ENCODE data around the gene IRF6. TPM values are rescaled to one million over a fixed set of nuclear protein-coding genes. Genes with fewer than 3 reads are reported as not detected.

Gene IRF6
- total and polyA plus RNA-seq, 2 donors, result 22.8 to 39.9 TPM

DNA sequence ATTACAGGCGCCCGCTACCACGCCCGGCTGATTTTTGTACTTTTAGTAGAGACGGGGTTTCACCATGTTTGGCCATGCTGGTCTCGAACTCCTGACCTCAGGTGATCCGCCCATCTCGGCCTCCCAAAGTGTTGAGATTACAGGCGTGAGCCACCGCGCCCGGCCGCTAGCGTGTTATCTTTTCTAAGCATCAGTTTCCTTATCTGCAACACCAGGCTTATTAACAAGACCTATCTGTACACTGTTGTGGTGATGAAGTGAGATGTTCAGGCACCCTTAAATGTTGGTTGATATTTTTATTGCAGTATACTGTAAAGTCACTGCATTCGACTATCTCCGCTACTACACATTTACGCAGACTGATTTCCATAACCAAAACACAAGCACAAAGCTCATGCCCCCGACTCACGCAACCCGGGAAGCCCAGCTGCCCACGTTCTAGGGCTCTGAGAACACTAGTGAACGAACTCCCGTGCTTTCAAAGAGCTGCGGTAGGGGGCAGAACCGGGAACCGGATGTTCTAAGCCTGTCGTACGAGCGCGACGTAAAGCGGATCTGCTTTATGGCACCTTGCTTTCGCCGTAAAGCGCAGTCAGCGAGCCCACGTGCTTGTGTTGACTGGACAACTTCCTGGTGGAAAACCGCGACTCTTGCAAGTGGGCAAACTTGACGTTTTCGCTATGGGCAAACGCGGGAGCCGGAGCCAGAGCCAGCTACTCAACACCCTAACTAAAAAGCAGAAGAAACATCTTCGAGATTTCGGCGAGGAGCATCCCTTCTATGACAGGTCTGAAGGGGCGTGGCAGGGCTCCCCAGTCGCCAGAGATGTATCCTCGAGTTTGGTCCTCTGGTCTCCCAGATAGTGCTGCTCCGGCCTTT is 21.7 kb upstream of the IRF6 start, which contains the start of gene UTP25:
Gene UTP25 (plus strand): TSS at position 589 of the 879 bp plus-strand sequence. CDS start 92 bp downstream, at position 681.
- WGBS, result 17% methylated on average over 51 of the region's 51 CpGs
- DNase-seq (ENCODE audit: low read depth in 6 of 9, low spot score in 9 of 9), result peak; percentile 89 to 98 (median 93)
- Histone ChIP-seq H3K9me3 (ENCODE audit: control insufficient read depth in 2 of 2, insufficient read depth in 1 of 2, low read length in 1 of 2) (no peaks in the 10 kb centered on the region), H3K27me3 (ENCODE audit: control insufficient read depth in 2 of 2, insufficient read depth in 1 of 2, low read length in 1 of 2) (peaks cover 0 to under 1% of the 10 kb centered on the region in 2 donors), H3K27ac (ENCODE audit: low read depth in 1 of 2, low read length in 1 of 2) (peak within 1 kb of the TSS in 1 of 2 donors; percentile 66), H3K36me3 (ENCODE audit: control insufficient read depth in 2 of 2, insufficient read depth in 2 of 2, low read length in 1 of 2) (peaks cover 0 to 5% of the 10 kb centered on the region in 2 donors), H3K4me1 (ENCODE audit: control insufficient read depth in 2 of 2, insufficient read depth in 2 of 2, low read length in 2 of 2) (no peaks in the 10 kb centered on the region), H3K4me3 (ENCODE audit: low read length in 2 of 2) (peak within 1 kb of the TSS; percentile 67 to 79)

DNA sequence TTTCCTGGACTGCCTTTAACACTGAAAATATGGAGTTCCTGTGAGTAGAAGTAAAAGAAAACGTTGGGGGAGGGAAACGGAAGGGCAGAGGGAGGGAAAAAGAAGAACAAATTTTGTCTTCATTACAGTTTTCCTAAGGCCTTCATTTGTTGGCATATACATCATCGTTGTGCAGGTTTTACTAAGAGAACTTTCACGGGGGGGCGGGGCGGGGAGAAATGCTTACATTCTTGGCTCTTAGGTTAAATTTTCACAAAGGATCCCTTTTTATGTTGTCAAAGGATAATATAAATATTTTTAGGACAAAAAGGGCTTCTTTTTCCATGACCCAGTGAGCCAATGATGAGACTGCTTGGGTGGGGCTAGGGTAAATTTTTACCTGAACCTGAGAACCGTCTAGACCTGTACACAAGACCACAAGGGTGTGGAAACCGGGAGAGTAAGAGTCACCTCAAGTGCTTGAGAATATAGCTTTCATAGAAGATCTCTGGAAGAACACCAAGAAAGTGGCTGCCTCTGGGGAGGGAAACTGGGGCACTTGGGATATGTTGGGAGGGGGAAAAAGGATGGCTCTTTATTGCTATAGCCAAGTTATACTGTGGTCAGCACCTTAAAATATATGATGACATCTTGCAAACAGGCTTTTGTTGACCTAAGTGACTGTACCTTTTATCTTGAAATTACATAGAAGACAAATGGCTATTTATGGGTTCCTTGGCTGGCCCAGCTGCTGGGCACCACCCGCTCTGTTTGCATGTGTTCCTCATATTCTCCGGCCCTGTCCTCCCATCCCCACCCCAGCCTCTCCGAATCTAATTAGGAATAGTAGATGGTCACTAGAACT is 19.9 kb upstream of the IRF6 start:
- Histone ChIP-seq H3K4me3 (ENCODE audit: low read length in 2 of 2) (no peak overlapping the region), H3K27me3 (ENCODE audit: control insufficient read depth in 2 of 2, insufficient read depth in 1 of 2, low read length in 1 of 2) (peaks cover 0 to 8% of the 10 kb centered on the region in 2 donors), H3K4me1 (ENCODE audit: control insufficient read depth in 2 of 2, insufficient read depth in 2 of 2, low read length in 2 of 2) (no peaks in the 10 kb centered on the region), H3K9me3 (ENCODE audit: control insufficient read depth in 2 of 2, insufficient read depth in 1 of 2, low read length in 1 of 2) (no peaks in the 10 kb centered on the region), H3K27ac (ENCODE audit: low read depth in 1 of 2, low read length in 1 of 2) (no peak overlapping the region), H3K36me3 (ENCODE audit: control insufficient read depth in 2 of 2, insufficient read depth in 2 of 2, low read length in 1 of 2) (no peaks in the 10 kb centered on the region)
- WGBS, result 88% methylated on average over 11 of the region's 11 CpGs
- DNase-seq (ENCODE audit: low read depth in 6 of 9, low spot score in 9 of 9), result no peak

- WGBS, result 50% methylated on average over 12 of the region's 12 CpGs
- H3K4me1 ChIP-seq (ENCODE audit: control insufficient read depth in 2 of 2, insufficient read depth in 2 of 2, low read length in 2 of 2), result no peaks in the 10 kb centered on the region
- peak in 6 of 9 donors; percentile 30 to 71 (median 51) for DNase-seq (ENCODE audit: low read depth in 6 of 9, low spot score in 9 of 9)
- H3K4me3 ChIP-seq (ENCODE audit: low read length in 2 of 2), result no peak overlapping the region
- no peak overlapping the region for H3K27ac ChIP-seq (ENCODE audit: low read depth in 1 of 2, low read length in 1 of 2)
- H3K9me3 ChIP-seq (ENCODE audit: control insufficient read depth in 2 of 2, insufficient read depth in 1 of 2, low read length in 1 of 2), result no peaks in the 10 kb centered on the region
- peaks cover 0 to 11% of the 10 kb centered on the region in 2 donors for H3K27me3 ChIP-seq (ENCODE audit: control insufficient read depth in 2 of 2, insufficient read depth in 1 of 2, low read length in 1 of 2)
- no peaks in the 10 kb centered on the region for H3K36me3 ChIP-seq (ENCODE audit: control insufficient read depth in 2 of 2, insufficient read depth in 2 of 2, low read length in 1 of 2)
Measured at GRCh38 chr1:209823143-209824041, 17.4 kb upstream of the IRF6 start.

DNA sequence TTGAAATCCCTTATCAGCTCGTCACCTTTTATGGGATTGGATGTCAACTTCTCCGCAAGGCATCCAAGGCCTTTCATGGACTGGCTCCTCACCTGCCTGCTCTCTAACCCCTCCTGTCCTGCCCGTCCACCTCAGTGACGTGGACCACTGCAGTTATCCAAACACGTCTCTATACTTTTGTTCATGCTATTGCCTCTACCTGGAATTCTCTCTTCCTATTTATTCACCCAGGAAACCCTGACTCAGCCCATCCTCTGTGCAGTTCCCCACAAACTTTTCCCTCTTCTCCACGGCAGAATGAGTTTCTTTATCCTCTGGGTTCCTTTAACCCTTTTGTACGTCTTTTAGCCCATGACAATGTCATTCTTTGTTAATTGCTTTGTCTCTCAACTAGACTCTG is 16.8 kb upstream of the IRF6 start:
- WGBS, result 82% methylated on average over 7 of the region's 7 CpGs
- Histone ChIP-seq H3K36me3 (ENCODE audit: control insufficient read depth in 2 of 2, insufficient read depth in 2 of 2, low read length in 1 of 2) (no peaks in the 10 kb centered on the region), H3K27ac (ENCODE audit: low read depth in 1 of 2, low read length in 1 of 2) (no peak overlapping the region), H3K27me3 (ENCODE audit: control insufficient read depth in 2 of 2, insufficient read depth in 1 of 2, low read length in 1 of 2) (peaks cover 0 to 11% of the 10 kb centered on the region in 2 donors), H3K4me3 (ENCODE audit: low read length in 2 of 2) (no peak overlapping the region), H3K4me1 (ENCODE audit: control insufficient read depth in 2 of 2, insufficient read depth in 2 of 2, low read length in 2 of 2) (peaks cover 0 to 2% of the 10 kb centered on the region in 2 donors), H3K9me3 (ENCODE audit: control insufficient read depth in 2 of 2, insufficient read depth in 1 of 2, low read length in 1 of 2) (no peaks in the 10 kb centered on the region)
- no peak for DNase-seq (ENCODE audit: low read depth in 6 of 9, low spot score in 9 of 9)

DNA sequence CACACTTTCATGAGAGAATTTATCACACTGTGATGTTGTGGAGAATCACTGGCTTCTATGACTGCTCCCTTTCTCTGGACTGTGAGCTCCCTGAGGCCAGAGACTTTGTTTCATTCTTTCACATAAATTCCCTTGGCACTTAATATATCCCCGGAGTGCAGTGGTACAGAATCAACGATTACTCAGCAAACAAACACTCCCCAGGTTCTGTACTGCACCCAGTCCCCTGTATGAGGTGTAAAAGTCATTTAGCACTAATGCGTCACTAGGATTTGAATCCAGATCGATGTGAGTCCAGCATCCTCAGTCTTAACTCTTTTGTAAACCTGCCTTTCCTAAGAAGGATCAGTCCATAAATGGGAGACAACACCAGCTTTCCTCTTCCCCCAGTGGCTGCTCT is 15.0 kb upstream of the IRF6 start:
- no peak overlapping the region for H3K27ac ChIP-seq (ENCODE audit: low read depth in 1 of 2, low read length in 1 of 2)
- WGBS, result 82% methylated on average over 4 of the region's 4 CpGs

DNA sequence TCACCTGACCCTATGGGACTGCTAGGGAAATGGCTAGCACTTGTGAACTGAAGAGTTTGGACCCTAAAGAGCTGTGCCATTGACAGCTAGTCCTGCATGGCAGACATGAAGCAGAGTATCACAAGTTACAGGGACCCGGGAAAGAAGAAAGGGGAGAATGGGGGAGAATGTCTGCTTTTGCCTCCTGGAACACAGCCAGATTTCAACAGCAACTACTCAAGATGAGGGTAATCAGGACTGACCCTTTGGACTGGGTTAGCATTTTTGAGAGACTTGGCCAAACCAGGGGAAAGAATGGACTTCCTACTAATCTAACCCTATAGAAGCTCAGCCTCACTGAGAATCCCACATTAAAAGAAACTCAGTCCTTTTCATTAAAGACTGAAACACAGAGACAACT is 13.1 kb upstream of the IRF6 start:
- WGBS, result 38% methylated on average over 1 of the region's 1 CpG
- no peaks in the 10 kb centered on the region for H3K36me3 ChIP-seq (ENCODE audit: control insufficient read depth in 2 of 2, insufficient read depth in 2 of 2, low read length in 1 of 2)
- H3K27me3 ChIP-seq (ENCODE audit: control insufficient read depth in 2 of 2, insufficient read depth in 1 of 2, low read length in 1 of 2), result peaks cover 0 to 14% of the 10 kb centered on the region in 2 donors
- H3K4me3 ChIP-seq (ENCODE audit: low read length in 2 of 2), result no peak overlapping the region
- no peaks in the 10 kb centered on the region for H3K9me3 ChIP-seq (ENCODE audit: control insufficient read depth in 2 of 2, insufficient read depth in 1 of 2, low read length in 1 of 2)
- peaks cover 5 to 16% of the 10 kb centered on the region in 2 donors for H3K4me1 ChIP-seq (ENCODE audit: control insufficient read depth in 2 of 2, insufficient read depth in 2 of 2, low read length in 2 of 2)
- no peak overlapping the region for H3K27ac ChIP-seq (ENCODE audit: low read depth in 1 of 2, low read length in 1 of 2)
- no peak for DNase-seq (ENCODE audit: low read depth in 6 of 9, low spot score in 9 of 9)

More for the DNA sequence above, 15.0 kb upstream of the IRF6 start:
- Histone ChIP-seq H3K4me3 (ENCODE audit: low read length in 2 of 2) (no peak overlapping the region), H3K9me3 (ENCODE audit: control insufficient read depth in 2 of 2, insufficient read depth in 1 of 2, low read length in 1 of 2) (no peaks in the 10 kb centered on the region), H3K36me3 (ENCODE audit: control insufficient read depth in 2 of 2, insufficient read depth in 2 of 2, low read length in 1 of 2) (no peaks in the 10 kb centered on the region), H3K4me1 (ENCODE audit: control insufficient read depth in 2 of 2, insufficient read depth in 2 of 2, low read length in 2 of 2) (peaks cover 5 to 11% of the 10 kb centered on the region in 2 donors), H3K27me3 (ENCODE audit: control insufficient read depth in 2 of 2, insufficient read depth in 1 of 2, low read length in 1 of 2) (peaks cover 0 to 14% of the 10 kb centered on the region in 2 donors)
- no peak for DNase-seq (ENCODE audit: low read depth in 6 of 9, low spot score in 9 of 9)

GRCh38 chr1:209817691-209818090 is 11.7 kb upstream of the IRF6 start:
- H3K4me3 ChIP-seq (ENCODE audit: low read length in 2 of 2), result no peak overlapping the region
- H3K9me3 ChIP-seq (ENCODE audit: control insufficient read depth in 2 of 2, insufficient read depth in 1 of 2, low read length in 1 of 2), result no peaks in the 10 kb centered on the region
- H3K36me3 ChIP-seq (ENCODE audit: control insufficient read depth in 2 of 2, insufficient read depth in 2 of 2, low read length in 1 of 2), result no peaks in the 10 kb centered on the region
- H3K4me1 ChIP-seq (ENCODE audit: control insufficient read depth in 2 of 2, insufficient read depth in 2 of 2, low read length in 2 of 2), result peaks cover 5 to 16% of the 10 kb centered on the region in 2 donors
- WGBS, result 98% methylated on average over 1 of the region's 1 CpG
- DNase-seq (ENCODE audit: low read depth in 6 of 9, low spot score in 9 of 9), result no peak
- peak overlapping the region in 1 of 2 donors; percentile 62 for H3K27ac ChIP-seq (ENCODE audit: low read depth in 1 of 2, low read length in 1 of 2)
- peaks cover 0 to 14% of the 10 kb centered on the region in 2 donors for H3K27me3 ChIP-seq (ENCODE audit: control insufficient read depth in 2 of 2, insufficient read depth in 1 of 2, low read length in 1 of 2)

- no peak for DNase-seq (ENCODE audit: low read depth in 6 of 9, low spot score in 9 of 9)
- peaks cover 0 to 9% of the 10 kb centered on the region in 2 donors for H3K27me3 ChIP-seq (ENCODE audit: control insufficient read depth in 2 of 2, insufficient read depth in 1 of 2, low read length in 1 of 2)
- no peak overlapping the region for H3K4me3 ChIP-seq (ENCODE audit: low read length in 2 of 2)
- no peaks in the 10 kb centered on the region for H3K36me3 ChIP-seq (ENCODE audit: control insufficient read depth in 2 of 2, insufficient read depth in 2 of 2, low read length in 1 of 2)
- whole genome bisulfite sequencing, result 63% methylated on average over 3 of the region's 3 CpGs
- H3K27ac ChIP-seq (ENCODE audit: low read depth in 1 of 2, low read length in 1 of 2), result peak overlapping the region; percentile 52 to 62
- H3K9me3 ChIP-seq (ENCODE audit: control insufficient read depth in 2 of 2, insufficient read depth in 1 of 2, low read length in 1 of 2), result no peaks in the 10 kb centered on the region
- H3K4me1 ChIP-seq (ENCODE audit: control insufficient read depth in 2 of 2, insufficient read depth in 2 of 2, low read length in 2 of 2), result peaks cover 5 to 16% of the 10 kb centered on the region in 2 donors
Measured at GRCh38 chr1:209816923-209817322, 11.0 kb upstream of the IRF6 start.

Measured in thymus (tissue), 11 donors.